ENCODE data around the gene CBY2. TPM values are rescaled to one million over a fixed set of nuclear protein-coding genes. Genes with fewer than 3 reads are reported as not detected.

Gene CBY2
- polyA plus RNA-seq, 1 donor from 2014 or later, result not detected

GRCh38 chr13:45744979-45745378, 42.9 kb downstream of the CBY2 start:
- H3K27me3 ChIP-seq (ENCODE audit: insufficient read depth, low read depth, low read length), result no peaks in the 10 kb centered on the region
- H3K9me3 ChIP-seq (ENCODE audit: low read length), result no peaks in the 10 kb centered on the region
- no peak overlapping the region for H3K9ac ChIP-seq (ENCODE audit: low read length)
- no peak for TF ChIP-seq EP300 (conservative IDR thresholded peaks at IDR 0.05; ENCODE audit: poor library complexity, severe bottlenecking)
- no peaks in the 10 kb centered on the region for H3F3A ChIP-seq (ENCODE audit: insufficient read depth, low read length, poor library complexity, severe bottlenecking)
- no peak overlapping the region for H3K4me3 ChIP-seq (ENCODE audit: low read length)
- no peak overlapping the region for H3K27ac ChIP-seq (ENCODE audit: low read length)
- H3K9me2 ChIP-seq (ENCODE audit: insufficient read depth, low read length), result no peaks in the 10 kb centered on the region
- no peak overlapping the region for H3K4me2 ChIP-seq (ENCODE audit: low read length)
- no peak overlapping the region for H2AFZ ChIP-seq (ENCODE audit: low read depth, low read length)
- H4K20me1 ChIP-seq (ENCODE audit: insufficient read depth), result no peaks in the 10 kb centered on the region
- no peaks in the 10 kb centered on the region for H3K36me3 ChIP-seq (ENCODE audit: insufficient read depth, low read length)
- no peaks in the 10 kb centered on the region for H3K79me2 ChIP-seq (replicated peaks; ENCODE audit: insufficient read depth, low read length)

DNA sequence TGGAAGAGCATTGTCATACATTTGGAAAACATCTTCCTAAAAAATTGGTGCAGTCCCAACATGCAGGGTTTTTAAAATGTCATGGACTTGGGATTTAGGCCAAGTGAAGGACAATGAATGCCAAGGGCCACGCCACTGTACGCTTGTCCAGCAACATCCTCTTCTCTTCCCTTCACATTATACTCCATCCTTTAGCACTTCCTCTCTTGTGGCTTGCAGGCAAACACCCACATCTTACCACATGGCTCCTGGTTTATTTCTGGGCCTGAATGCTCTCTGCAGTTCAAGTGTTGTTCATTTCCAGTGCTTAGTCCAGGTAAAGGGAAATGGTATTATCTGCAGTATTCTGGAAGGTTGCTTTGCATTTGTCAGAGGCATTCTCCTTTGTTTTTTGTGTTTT, 45.0 kb downstream of the CBY2 start:
- Histone ChIP-seq H3K4me3 (ENCODE audit: low read length) (no peak overlapping the region), H3K79me2 (replicated peaks; ENCODE audit: insufficient read depth, low read length) (no peaks in the 10 kb centered on the region), H3K9me3 (ENCODE audit: low read length) (no peaks in the 10 kb centered on the region), H3K27ac (ENCODE audit: low read length) (no peak overlapping the region), H3K4me2 (ENCODE audit: low read length) (no peak overlapping the region), H4K20me1 (ENCODE audit: insufficient read depth) (no peaks in the 10 kb centered on the region), H3F3A (ENCODE audit: insufficient read depth, low read length, poor library complexity, severe bottlenecking) (no peaks in the 10 kb centered on the region), H3K9ac (ENCODE audit: low read length) (no peak overlapping the region), H3K27me3 (ENCODE audit: insufficient read depth, low read depth, low read length) (no peaks in the 10 kb centered on the region), H2AFZ (ENCODE audit: low read depth, low read length) (no peak overlapping the region), H3K36me3 (ENCODE audit: insufficient read depth, low read length) (no peaks in the 10 kb centered on the region), H3K9me2 (ENCODE audit: insufficient read depth, low read length) (no peaks in the 10 kb centered on the region)
- TF ChIP-seq EP300 (conservative IDR thresholded peaks at IDR 0.05; ENCODE audit: poor library complexity, severe bottlenecking) (no peak), POLR2AphosphoS5 (IDR thresholded peaks at IDR 0.05) (no peak), EZH2 (IDR thresholded peaks at IDR 0.05; ENCODE audit: borderline replicate concordance, insufficient read depth, low read length, poor library complexity, severe bottlenecking) (no peak), MXI1 (conservative IDR thresholded peaks at IDR 0.05; ENCODE audit: poor library complexity, severe bottlenecking) (no peak), RAD21 (conservative IDR thresholded peaks at IDR 0.05) (no peak), TAF1 (IDR thresholded peaks at IDR 0.05; ENCODE audit: low read depth) (no peak), CTCF (IDR thresholded peaks at IDR 0.05; ENCODE audit: poor library complexity, severe bottlenecking) (no peak), SMC3 (conservative IDR thresholded peaks at IDR 0.05; ENCODE audit: poor library complexity) (no peak)
- TF ChIP-seq, protein P1, sequence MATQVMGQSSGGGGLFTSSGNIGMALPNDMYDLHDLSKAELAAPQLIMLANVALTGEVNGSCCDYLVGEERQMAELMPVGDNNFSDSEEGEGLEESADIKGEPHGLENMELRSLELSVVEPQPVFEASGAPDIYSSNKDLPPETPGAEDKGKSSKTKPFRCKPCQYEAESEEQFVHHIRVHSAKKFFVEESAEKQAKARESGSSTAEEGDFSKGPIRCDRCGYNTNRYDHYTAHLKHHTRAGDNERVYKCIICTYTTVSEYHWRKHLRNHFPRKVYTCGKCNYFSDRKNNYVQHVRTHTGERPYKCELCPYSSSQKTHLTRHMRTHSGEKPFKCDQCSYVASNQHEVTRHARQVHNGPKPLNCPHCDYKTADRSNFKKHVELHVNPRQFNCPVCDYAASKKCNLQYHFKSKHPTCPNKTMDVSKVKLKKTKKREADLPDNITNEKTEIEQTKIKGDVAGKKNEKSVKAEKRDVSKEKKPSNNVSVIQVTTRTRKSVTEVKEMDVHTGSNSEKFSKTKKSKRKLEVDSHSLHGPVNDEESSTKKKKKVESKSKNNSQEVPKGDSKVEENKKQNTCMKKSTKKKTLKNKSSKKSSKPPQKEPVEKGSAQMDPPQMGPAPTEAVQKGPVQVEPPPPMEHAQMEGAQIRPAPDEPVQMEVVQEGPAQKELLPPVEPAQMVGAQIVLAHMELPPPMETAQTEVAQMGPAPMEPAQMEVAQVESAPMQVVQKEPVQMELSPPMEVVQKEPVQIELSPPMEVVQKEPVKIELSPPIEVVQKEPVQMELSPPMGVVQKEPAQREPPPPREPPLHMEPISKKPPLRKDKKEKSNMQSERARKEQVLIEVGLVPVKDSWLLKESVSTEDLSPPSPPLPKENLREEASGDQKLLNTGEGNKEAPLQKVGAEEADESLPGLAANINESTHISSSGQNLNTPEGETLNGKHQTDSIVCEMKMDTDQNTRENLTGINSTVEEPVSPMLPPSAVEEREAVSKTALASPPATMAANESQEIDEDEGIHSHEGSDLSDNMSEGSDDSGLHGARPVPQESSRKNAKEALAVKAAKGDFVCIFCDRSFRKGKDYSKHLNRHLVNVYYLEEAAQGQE (IDR thresholded peaks at IDR 0.05; ENCODE audit: borderline replicate concordance), result no peak

All from neural cell (in vitro differentiated cells).